G401.6 (cell line): ENCODE data around the gene FBXO44.

ENCODE experiments used
- FAIRE-seq: peaks from 2 replicates; lab custom pipeline; 2012; peaks lifted over from hg19 to GRCh38; lab: Jason Lieb, UNC

Gene FBXO44

GRCh38 chr1:11690397-11691301 is 36.0 kb downstream of the FBXO44 start:
- no peak for FAIRE-seq

- no peak for FAIRE-seq
These were observed 36.7 kb downstream of the FBXO44 start, which contains the start of gene DRAXIN for GRCh38 chr1:11691302-11691914. Gene DRAXIN (plus strand): TSS chr1:11691710. CDS start chr1:11706259, 14,549 bp downstream.

GRCh38 chr1:11691928-11692711 is 37.4 kb downstream of the FBXO44 start:
- no peak for FAIRE-seq

GRCh38 chr1:11693024-11693590 is 38.4 kb downstream of the FBXO44 start:
- FAIRE-seq, result no peak

- no peak for FAIRE-seq
These were observed 39.2 kb downstream of the FBXO44 start for GRCh38 chr1:11693917-11694316.

- FAIRE-seq, result no peak
These were observed 41.2 kb downstream of the FBXO44 start for GRCh38 chr1:11695861-11696260.

GRCh38 chr1:11697188-11697892 is 42.7 kb downstream of the FBXO44 start:
- no peak for FAIRE-seq

- FAIRE-seq, result no peak
These were observed 43.2 kb downstream of the FBXO44 start for GRCh38 chr1:11697893-11698210.

- FAIRE-seq, result no peak
These were observed 46.2 kb downstream of the FBXO44 start for GRCh38 chr1:11700601-11701467.

GRCh38 chr1:11701551-11701961 is 46.9 kb downstream of the FBXO44 start:
- no peak for FAIRE-seq

- no peak for FAIRE-seq
These were observed 47.5 kb downstream of the FBXO44 start for GRCh38 chr1:11701981-11702803.

- no peak for FAIRE-seq
These were observed 48.9 kb downstream of the FBXO44 start for GRCh38 chr1:11703357-11704193.

- FAIRE-seq, result no peak
These were observed 49.5 kb downstream of the FBXO44 start for GRCh38 chr1:11704194-11704529.

- no peak for FAIRE-seq
These were observed 50.2 kb downstream of the FBXO44 start for GRCh38 chr1:11704691-11705475.

- no peak for FAIRE-seq
These were observed 50.9 kb downstream of the FBXO44 start for GRCh38 chr1:11705596-11705995.

- FAIRE-seq, result no peak
These were observed 51.6 kb downstream of the FBXO44 start for GRCh38 chr1:11706292-11706691.

- FAIRE-seq, result no peak
These were observed 53.1 kb downstream of the FBXO44 start for GRCh38 chr1:11707621-11708276.
